Epithelial cell of esophagus (primary cell): Measurements from ENCODE around the gene RGS7.

Experiments used
- DNase-seq: peaks from one replicate; pipeline ENCODE4 v3.0.0; 2010; ENCODE audit warnings: low read depth
- H3K4me3 ChIP-seq: 2 replicates; pipeline ENCODE4 v1.5.1; 2011; ENCODE audit warnings: mild to moderate bottlenecking, low read length, control low read depth
- CTCF ChIP-seq: IDR thresholded peaks from 2 replicates; pipeline ENCODE4 v1.5.1; 2011; ENCODE audit warnings: low read depth, mild to moderate bottlenecking, low read length, control low read depth, inconsistent platforms; ENCODE audit not compliant: insufficient read depth; ENCODE audit errors: missing control alignments

Gene RGS7

GRCh38 chr1:241118049-241118448, 239.0 kb downstream of the RGS7 start:
- TF ChIP-seq CTCF: no peak
- no peak for DNase-seq
- H3K4me3 ChIP-seq: no peak overlapping the region

GRCh38 chr1:241115784-241116183, 241.2 kb downstream of the RGS7 start:
- no peak for DNase-seq
- no peak overlapping the region for H3K4me3 ChIP-seq
- no peak for TF ChIP-seq CTCF

- DNase-seq: no peak
Observed at GRCh38 chr1:241114699-241115233, 242.2 kb downstream of the RGS7 start.

GRCh38 chr1:241113557-241113956, 243.4 kb downstream of the RGS7 start:
- no peak for TF ChIP-seq CTCF
- no peak for DNase-seq
- no peak overlapping the region for H3K4me3 ChIP-seq

More at GRCh38 chr1:241114699-241115233, 242.2 kb downstream of the RGS7 start:
- no peak overlapping the region for H3K4me3 ChIP-seq
- TF ChIP-seq CTCF: no peak

- no peak for TF ChIP-seq CTCF
- H3K4me3 ChIP-seq: no peak overlapping the region
- DNase-seq: no peak
Observed at GRCh38 chr1:241109039-241109438, 248.0 kb downstream of the RGS7 start.

- no peak for DNase-seq
- no peak for TF ChIP-seq CTCF
- H3K4me3 ChIP-seq: no peak overlapping the region
Observed at GRCh38 chr1:241105147-241105546, 251.9 kb downstream of the RGS7 start.

GRCh38 chr1:241102664-241103063, 254.3 kb downstream of the RGS7 start:
- H3K4me3 ChIP-seq: no peak overlapping the region
- no peak for DNase-seq
- no peak for TF ChIP-seq CTCF
